ENCODE measurements around the gene PTPRM. TPM values are rescaled to one million over a fixed set of nuclear protein-coding genes. Genes with fewer than 3 reads are reported as not detected.

The PTPRM gene
- total RNA-seq, 1 experiment from 2014 or later = 100.0 TPM

DNA sequence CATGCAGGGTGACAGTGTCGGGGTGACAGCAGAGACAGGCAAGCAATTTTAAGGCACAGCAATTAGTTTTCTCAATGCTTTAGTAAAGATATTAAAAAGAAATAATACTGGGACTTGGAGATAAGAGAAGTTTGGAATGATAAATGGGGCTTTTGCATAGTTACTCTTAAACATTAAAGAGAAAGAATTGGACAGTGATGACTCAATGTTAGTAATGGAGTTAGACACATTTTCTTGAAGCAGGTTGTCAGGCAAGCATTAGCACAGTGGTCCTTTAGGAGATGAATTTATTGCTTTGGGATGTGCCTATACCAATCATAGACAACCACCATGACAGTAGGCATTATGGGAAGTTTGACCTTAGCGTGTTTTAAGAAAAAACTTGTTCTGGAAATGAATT, 813.8 kb downstream of the PTPRM start:
- Histone ChIP-seq H3K36me3 (ENCODE audit: control insufficient read depth, insufficient read depth, low read length) (peaks cover 1% of the 10 kb centered on the region), H3K4me1 (no peaks in the 10 kb centered on the region), H3K4me3 (ENCODE audit: low read depth, low read length) (no peak overlapping the region), H3K27me3 (replicated peaks; ENCODE audit: control insufficient read depth, insufficient read depth, low read length) (no peaks in the 10 kb centered on the region), H3K9me3 (no peaks in the 10 kb centered on the region)
- TF ChIP-seq, protein P1, sequence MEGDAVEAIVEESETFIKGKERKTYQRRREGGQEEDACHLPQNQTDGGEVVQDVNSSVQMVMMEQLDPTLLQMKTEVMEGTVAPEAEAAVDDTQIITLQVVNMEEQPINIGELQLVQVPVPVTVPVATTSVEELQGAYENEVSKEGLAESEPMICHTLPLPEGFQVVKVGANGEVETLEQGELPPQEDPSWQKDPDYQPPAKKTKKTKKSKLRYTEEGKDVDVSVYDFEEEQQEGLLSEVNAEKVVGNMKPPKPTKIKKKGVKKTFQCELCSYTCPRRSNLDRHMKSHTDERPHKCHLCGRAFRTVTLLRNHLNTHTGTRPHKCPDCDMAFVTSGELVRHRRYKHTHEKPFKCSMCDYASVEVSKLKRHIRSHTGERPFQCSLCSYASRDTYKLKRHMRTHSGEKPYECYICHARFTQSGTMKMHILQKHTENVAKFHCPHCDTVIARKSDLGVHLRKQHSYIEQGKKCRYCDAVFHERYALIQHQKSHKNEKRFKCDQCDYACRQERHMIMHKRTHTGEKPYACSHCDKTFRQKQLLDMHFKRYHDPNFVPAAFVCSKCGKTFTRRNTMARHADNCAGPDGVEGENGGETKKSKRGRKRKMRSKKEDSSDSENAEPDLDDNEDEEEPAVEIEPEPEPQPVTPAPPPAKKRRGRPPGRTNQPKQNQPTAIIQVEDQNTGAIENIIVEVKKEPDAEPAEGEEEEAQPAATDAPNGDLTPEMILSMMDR (IDR thresholded peaks at IDR 0.05; ENCODE audit: insufficient read depth in 1 of 2, low read depth in 1 of 2, low read length in 1 of 2, severe bottlenecking in 1 of 2, unreplicated experiment in 1 of 2) = no peak
- no TSS peak for BruUV-seq (replicated peaks)
- CTCF ChIA-PET = no interaction called here
- no peaks in the 10 kb centered on the region for H3K27me3 Mint-ChIP-seq (ENCODE audit: insufficient read depth, unreplicated experiment)
- DNase-seq = no peak
- intact Hi-C loops (cut with micrococcal nuclease; ENCODE audit: unreplicated experiment) = loop anchor here (10.0 kb wide), 1 partner anchor 86 kb away; no protein-coding TSS in a partner anchor
- no peak overlapping the region for H3K27ac Mint-ChIP-seq (ENCODE audit: unreplicated experiment)
- peaks cover 64% of the 10 kb centered on the region for H3K36me3 Mint-ChIP-seq (ENCODE audit: insufficient read depth, unreplicated experiment)
- H3K9me3 Mint-ChIP-seq (ENCODE audit: unreplicated experiment) = no peaks in the 10 kb centered on the region
- H3K4me3 Mint-ChIP-seq (ENCODE audit: unreplicated experiment) = no peak overlapping the region
- POLR2A ChIA-PET = no interaction called here
- H3K4me1 Mint-ChIP-seq (ENCODE audit: low read depth, unreplicated experiment) = no peaks in the 10 kb centered on the region

DNA sequence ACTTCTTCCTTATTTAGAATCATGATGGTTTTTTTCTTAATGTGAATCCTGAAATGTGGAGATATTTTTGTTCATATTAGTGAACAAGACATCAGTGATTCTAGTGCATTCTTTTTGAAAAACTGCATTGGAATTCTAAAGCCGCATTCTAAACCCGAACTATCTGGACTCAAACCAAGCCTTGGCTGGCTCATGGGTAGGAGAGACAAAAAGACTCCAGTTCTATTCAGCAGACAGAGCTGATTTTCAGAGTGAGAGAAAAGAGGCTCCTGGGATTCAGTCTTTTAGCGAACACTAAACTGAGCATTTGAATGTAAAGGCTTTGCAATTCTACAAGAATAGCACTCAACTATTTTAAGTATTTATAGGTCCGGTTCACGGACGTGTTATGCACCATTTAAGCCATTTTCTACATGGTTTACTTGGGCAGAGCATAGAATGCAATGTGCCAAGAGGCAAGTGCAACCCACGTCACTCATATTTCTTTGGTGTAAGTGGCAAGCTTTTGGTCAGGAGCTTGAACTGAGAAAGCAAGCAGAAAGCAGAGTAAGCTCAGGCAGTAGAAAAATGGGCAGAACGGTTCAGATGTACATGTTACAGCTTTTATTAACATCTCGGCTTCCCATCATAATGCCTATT, 814.8 kb downstream of the PTPRM start:
- Histone ChIP-seq H3K4me3 (ENCODE audit: low read depth, low read length) (no peak overlapping the region), H3K36me3 (ENCODE audit: control insufficient read depth, insufficient read depth, low read length) (peaks cover 1% of the 10 kb centered on the region), H3K9me3 (no peaks in the 10 kb centered on the region), H3K27me3 (replicated peaks; ENCODE audit: control insufficient read depth, insufficient read depth, low read length) (no peaks in the 10 kb centered on the region), H3K4me1 (no peaks in the 10 kb centered on the region)
- H3K27ac Mint-ChIP-seq (ENCODE audit: unreplicated experiment) = no peak overlapping the region
- H3K9me3 Mint-ChIP-seq (ENCODE audit: unreplicated experiment) = no peaks in the 10 kb centered on the region
- TF ChIP-seq, protein P1 (IDR thresholded peaks at IDR 0.05; ENCODE audit: insufficient read depth in 1 of 2, low read depth in 1 of 2, low read length in 1 of 2, severe bottlenecking in 1 of 2, unreplicated experiment in 1 of 2) = no peak
- BruUV-seq (replicated peaks) = no TSS peak
- POLR2A ChIA-PET = no interaction called here
- intact Hi-C loops (cut with micrococcal nuclease; ENCODE audit: unreplicated experiment) = loop anchor here (10.0 kb wide), 1 partner anchor 87 kb away; no protein-coding TSS in a partner anchor
- H3K27me3 Mint-ChIP-seq (ENCODE audit: insufficient read depth, unreplicated experiment) = no peaks in the 10 kb centered on the region
- H3K36me3 Mint-ChIP-seq (ENCODE audit: insufficient read depth, unreplicated experiment) = peaks cover 63% of the 10 kb centered on the region
- CTCF ChIA-PET = no interaction called here
- H3K4me1 Mint-ChIP-seq (ENCODE audit: low read depth, unreplicated experiment) = no peaks in the 10 kb centered on the region
- no peak for DNase-seq
- no peak overlapping the region for H3K4me3 Mint-ChIP-seq (ENCODE audit: unreplicated experiment)

DNA sequence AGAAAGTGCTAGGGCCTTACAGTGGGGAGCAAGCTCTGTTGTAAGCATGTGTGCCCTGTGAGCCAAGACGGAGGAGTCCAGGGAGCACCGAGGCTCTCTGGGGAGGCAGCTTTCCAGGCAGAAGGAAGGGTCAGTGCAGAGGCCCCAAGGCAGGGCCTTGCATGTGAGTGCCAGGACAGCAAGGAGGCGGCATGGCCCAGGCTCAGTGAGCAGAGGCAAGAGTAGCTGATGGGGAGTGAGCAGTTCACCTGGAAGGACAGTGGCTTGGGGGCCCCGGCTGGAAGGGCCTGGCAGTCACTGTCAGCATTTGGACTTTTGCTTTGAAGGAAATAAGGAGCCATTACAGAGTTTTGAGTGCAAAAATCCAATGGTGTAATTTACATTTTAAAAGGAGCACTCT, 818.3 kb downstream of the PTPRM start:
- peaks cover 73% of the 10 kb centered on the region for H3K36me3 Mint-ChIP-seq (ENCODE audit: insufficient read depth, unreplicated experiment)
- Histone ChIP-seq H3K9me3 (no peaks in the 10 kb centered on the region), H3K4me3 (ENCODE audit: low read depth, low read length) (no peak overlapping the region), H3K4me1 (no peaks in the 10 kb centered on the region), H3K36me3 (ENCODE audit: control insufficient read depth, insufficient read depth, low read length) (no peaks in the 10 kb centered on the region; the same call in 1 of the 2 replicates), H3K27me3 (replicated peaks; ENCODE audit: control insufficient read depth, insufficient read depth, low read length) (no peaks in the 10 kb centered on the region)
- H3K4me3 Mint-ChIP-seq (ENCODE audit: unreplicated experiment) = no peak overlapping the region
- intact Hi-C loops (cut with micrococcal nuclease; ENCODE audit: unreplicated experiment) = loop anchor here (10.0 kb wide), 1 partner anchor 91 kb away; no protein-coding TSS in a partner anchor
- CTCF ChIA-PET = no interaction called here
- POLR2A ChIA-PET = no interaction called here
- no TSS peak for BruUV-seq (replicated peaks)
- H3K9me3 Mint-ChIP-seq (ENCODE audit: unreplicated experiment) = no peaks in the 10 kb centered on the region
- no peak for DNase-seq
- H3K27me3 Mint-ChIP-seq (ENCODE audit: insufficient read depth, unreplicated experiment) = no peaks in the 10 kb centered on the region
- TF ChIP-seq, protein P1 (IDR thresholded peaks at IDR 0.05; ENCODE audit: insufficient read depth in 1 of 2, low read depth in 1 of 2, low read length in 1 of 2, severe bottlenecking in 1 of 2, unreplicated experiment in 1 of 2) = no peak
- H3K27ac Mint-ChIP-seq (ENCODE audit: unreplicated experiment) = peak overlapping the region; percentile 6
- H3K4me1 Mint-ChIP-seq (ENCODE audit: low read depth, unreplicated experiment) = no peaks in the 10 kb centered on the region

Measured in Caco-2 (cell line).